MM.1S (cell line): ENCODE measurements around the gene PRKAR1B.

Experiments
- DNase-seq: peaks from one replicate; pipeline ENCODE4 v3.0.0-alpha.2; 2015
- H2AFZ ChIP-seq: fragments of 300-600 bp; sonication (generic); 2 replicates; pipeline ENCODE4 v1.6.0; 2016; ENCODE audit warnings: antibody characterized with exemption, low read length
- H3F3A ChIP-seq: fragments of 300-600 bp; sonication (generic); 2 replicates; pipeline ENCODE4 v1.6.1; 2016; ENCODE audit warnings: mild to moderate bottlenecking, antibody characterized with exemption, low read length, moderate library complexity, mixed read lengths; ENCODE audit not compliant: insufficient read depth
- H3K27ac ChIP-seq: fragments of 300-600 bp; sonication (generic); 2 replicates; pipeline ENCODE4 v1.5.1; 2016; ENCODE audit warnings: mild to moderate bottlenecking, low read length
- H3K27me3 ChIP-seq: fragments of 300-600 bp; sonication (generic); replicated peaks from 2 replicates; pipeline ENCODE4 v1.6.0; 2016; ENCODE audit warnings: low read length; ENCODE audit not compliant: insufficient read depth
- H3K36me3 ChIP-seq: fragments of 300-600 bp; sonication (generic); replicated peaks from 2 replicates; pipeline ENCODE4 v1.6.1; 2016; ENCODE audit warnings: mild to moderate bottlenecking, low read length, mixed read lengths; ENCODE audit not compliant: insufficient read depth
- H3K4me1 ChIP-seq: fragments of 300-600 bp; sonication (generic); 2 replicates; pipeline ENCODE4 v1.6.1; 2016; ENCODE audit warnings: low read length, mixed read lengths
- H3K4me2 ChIP-seq: fragments of 300-600 bp; sonication (generic); 2 replicates; pipeline ENCODE4 v1.6.0; 2016; ENCODE audit warnings: low read depth, low read length
- H3K4me3 ChIP-seq: fragments of 300-600 bp; sonication (generic); 2 replicates; pipeline ENCODE4 v1.5.1; 2016; ENCODE audit warnings: low read length, mixed read lengths
- H3K79me2 ChIP-seq: fragments of 300-600 bp; sonication (generic); 2 replicates; pipeline ENCODE4 v1.6.1; 2016; ENCODE audit warnings: mixed run types, low read length, mixed read lengths
- H3K9ac ChIP-seq: fragments of 300-600 bp; sonication (generic); 2 replicates; pipeline ENCODE4 v1.6.1; 2016; ENCODE audit warnings: low read length, mixed read lengths
- H3K9me2 ChIP-seq: fragments of 300-600 bp; sonication (generic); replicated peaks from 2 replicates; pipeline ENCODE4 v1.6.1; 2016; ENCODE audit warnings: mild to moderate bottlenecking, low read length, mixed read lengths; ENCODE audit not compliant: insufficient read depth
- H3K9me3 ChIP-seq: fragments of 300-600 bp; sonication (generic); replicated peaks from 2 replicates; pipeline ENCODE4 v1.6.1; 2016; ENCODE audit warnings: mild to moderate bottlenecking, low read length, mixed read lengths; ENCODE audit not compliant: insufficient read depth
- H4K20me1 ChIP-seq: fragments of 300-600 bp; sonication (generic); 2 replicates; pipeline ENCODE4 v1.6.1; 2016; ENCODE audit warnings: mild to moderate bottlenecking, low read length, moderate library complexity, mixed read lengths; ENCODE audit not compliant: insufficient read depth
- EZH2 ChIP-seq: fragments of 300-600 bp; sonication (generic); optimal IDR thresholded peaks from 2 replicates; pipeline ENCODE3; 2017; ENCODE audit warnings: low read depth, mild to moderate bottlenecking, antibody characterized with exemption, low read length, mixed read lengths
- EZH2phosphoT487 ChIP-seq: fragments of 300-600 bp; sonication (generic); IDR thresholded peaks from 2 replicates; pipeline ENCODE4 v1.6.1; 2018; ENCODE audit warnings: antibody characterized with exemption, low read length
- TF ChIP-seq, protein P1 (sequence below): fragments of 300-600 bp; sonication (generic); IDR thresholded peaks from 2 replicates; pipeline ENCODE4 v1.5.1; 2016; ENCODE audit warnings: antibody characterized with exemption, low read length, mixed read lengths

PRKAR1B gene

DNA sequence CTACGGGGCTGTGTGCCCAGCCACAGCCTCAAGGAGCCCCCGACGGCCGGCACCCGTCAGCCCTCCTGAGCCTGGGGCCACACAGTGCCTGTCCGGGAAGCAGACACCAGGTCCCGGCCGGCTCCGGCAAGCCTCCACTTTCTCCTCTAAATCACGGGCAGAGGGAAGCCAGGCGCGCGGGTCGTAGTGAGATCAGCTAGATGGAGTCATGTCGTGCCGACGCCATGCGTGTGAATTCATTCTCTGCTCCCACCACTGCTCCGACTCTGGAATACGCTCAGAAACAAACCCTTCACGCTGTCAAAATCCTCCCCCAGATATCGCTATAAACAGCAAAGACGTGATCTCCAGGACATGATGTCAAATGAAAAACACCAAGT lies 94.3 kb downstream of the PRKAR1B start:
- H3K79me2 ChIP-seq = no peaks in the 10 kb centered on the region
- no peak overlapping the region for H3K27ac ChIP-seq
- no peaks in the 10 kb centered on the region for H3K9me3 ChIP-seq
- no peaks in the 10 kb centered on the region for H3K9me2 ChIP-seq
- no peak for TF ChIP-seq EZH2phosphoT487
- no peak overlapping the region for H3K4me2 ChIP-seq
- H3F3A ChIP-seq = no peaks in the 10 kb centered on the region
- H3K27me3 ChIP-seq = no peaks in the 10 kb centered on the region
- H3K4me1 ChIP-seq = no peaks in the 10 kb centered on the region
- no peak overlapping the region for H3K9ac ChIP-seq
- H3K4me3 ChIP-seq = no peak overlapping the region
- DNase-seq = no peak
- H2AFZ ChIP-seq = no peak overlapping the region
- H3K36me3 ChIP-seq = no peaks in the 10 kb centered on the region
- no peaks in the 10 kb centered on the region for H4K20me1 ChIP-seq

DNA sequence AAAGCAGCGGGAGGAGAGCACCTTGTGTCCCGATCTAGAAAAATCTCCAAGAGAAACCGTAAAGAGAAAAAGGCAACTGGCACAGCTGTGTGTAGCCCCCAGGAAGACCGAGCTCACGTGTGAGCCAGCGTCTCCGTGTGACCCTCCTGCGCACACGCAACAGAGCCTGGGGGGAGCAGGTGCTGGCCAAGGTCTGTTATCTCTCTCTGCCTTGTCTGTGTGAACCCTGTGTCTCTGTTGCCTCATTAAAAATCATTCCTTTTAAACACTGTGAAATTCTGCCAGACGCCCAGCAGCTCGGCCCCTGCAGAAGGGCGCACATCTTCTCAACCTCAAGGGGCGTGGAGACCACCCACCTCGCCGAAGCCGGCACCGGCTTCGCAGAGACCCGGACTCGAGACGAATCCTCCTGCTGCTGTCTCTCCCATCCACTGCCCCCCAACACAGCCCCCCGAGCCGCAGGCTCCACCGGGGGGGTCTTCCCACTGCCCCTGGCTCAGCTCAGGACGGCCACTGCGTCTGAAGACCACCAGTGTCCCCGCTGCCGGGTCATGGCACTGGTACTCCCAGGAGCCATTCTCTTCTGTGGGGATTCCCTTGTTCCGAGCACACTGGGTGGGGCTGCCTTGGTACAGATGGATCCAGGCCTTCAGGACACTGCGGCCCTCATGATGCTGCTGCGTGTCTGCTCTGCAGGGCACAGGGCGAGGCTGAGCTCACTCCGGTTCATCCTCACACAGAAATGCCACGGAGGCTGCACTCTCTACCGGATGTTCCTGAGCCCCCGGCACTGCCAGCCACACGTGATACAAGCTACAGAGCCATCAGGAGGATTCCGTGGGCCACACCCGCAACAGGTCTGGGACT lies 94.9 kb downstream of the PRKAR1B start:
- no peak overlapping the region for H3K4me2 ChIP-seq
- no peaks in the 10 kb centered on the region for H3K36me3 ChIP-seq
- H3K9ac ChIP-seq = no peak overlapping the region
- H3K4me3 ChIP-seq = no peak overlapping the region
- H3K27ac ChIP-seq = no peak overlapping the region
- H3K4me1 ChIP-seq = no peaks in the 10 kb centered on the region
- no peaks in the 10 kb centered on the region for H3K9me2 ChIP-seq
- no peaks in the 10 kb centered on the region for H4K20me1 ChIP-seq
- no peak for DNase-seq
- H2AFZ ChIP-seq = no peak overlapping the region
- H3K27me3 ChIP-seq = no peaks in the 10 kb centered on the region
- no peaks in the 10 kb centered on the region for H3F3A ChIP-seq
- no peaks in the 10 kb centered on the region for H3K79me2 ChIP-seq
- H3K9me3 ChIP-seq = no peaks in the 10 kb centered on the region
- TF ChIP-seq, protein P1, sequence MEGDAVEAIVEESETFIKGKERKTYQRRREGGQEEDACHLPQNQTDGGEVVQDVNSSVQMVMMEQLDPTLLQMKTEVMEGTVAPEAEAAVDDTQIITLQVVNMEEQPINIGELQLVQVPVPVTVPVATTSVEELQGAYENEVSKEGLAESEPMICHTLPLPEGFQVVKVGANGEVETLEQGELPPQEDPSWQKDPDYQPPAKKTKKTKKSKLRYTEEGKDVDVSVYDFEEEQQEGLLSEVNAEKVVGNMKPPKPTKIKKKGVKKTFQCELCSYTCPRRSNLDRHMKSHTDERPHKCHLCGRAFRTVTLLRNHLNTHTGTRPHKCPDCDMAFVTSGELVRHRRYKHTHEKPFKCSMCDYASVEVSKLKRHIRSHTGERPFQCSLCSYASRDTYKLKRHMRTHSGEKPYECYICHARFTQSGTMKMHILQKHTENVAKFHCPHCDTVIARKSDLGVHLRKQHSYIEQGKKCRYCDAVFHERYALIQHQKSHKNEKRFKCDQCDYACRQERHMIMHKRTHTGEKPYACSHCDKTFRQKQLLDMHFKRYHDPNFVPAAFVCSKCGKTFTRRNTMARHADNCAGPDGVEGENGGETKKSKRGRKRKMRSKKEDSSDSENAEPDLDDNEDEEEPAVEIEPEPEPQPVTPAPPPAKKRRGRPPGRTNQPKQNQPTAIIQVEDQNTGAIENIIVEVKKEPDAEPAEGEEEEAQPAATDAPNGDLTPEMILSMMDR = no peak
- no peak for TF ChIP-seq EZH2
- TF ChIP-seq EZH2phosphoT487 = no peak

DNA sequence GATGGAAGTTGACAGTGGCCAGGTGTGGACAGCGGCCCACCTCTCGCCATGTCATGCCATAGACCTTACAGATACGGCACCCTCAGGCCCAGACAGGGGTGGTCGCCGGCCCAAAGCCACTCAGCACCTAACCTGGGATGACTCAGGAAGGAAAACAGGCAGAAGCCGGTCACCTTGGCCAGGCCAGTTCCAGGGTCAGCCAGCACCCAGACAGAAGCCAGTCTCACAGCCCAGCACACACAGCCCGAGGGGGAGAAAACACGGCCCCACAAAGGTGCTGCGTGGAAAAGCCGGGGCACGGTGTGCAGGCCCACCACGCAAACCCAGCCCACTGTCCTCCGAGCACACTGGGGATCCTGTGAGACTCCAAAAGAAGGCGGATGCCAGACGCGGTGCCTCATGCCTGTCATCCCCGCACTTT lies 95.8 kb downstream of the PRKAR1B start:
- no peak overlapping the region for H2AFZ ChIP-seq
- no peak for TF ChIP-seq EZH2
- TF ChIP-seq, protein P1 = no peak
- TF ChIP-seq EZH2phosphoT487 = no peak

DNA sequence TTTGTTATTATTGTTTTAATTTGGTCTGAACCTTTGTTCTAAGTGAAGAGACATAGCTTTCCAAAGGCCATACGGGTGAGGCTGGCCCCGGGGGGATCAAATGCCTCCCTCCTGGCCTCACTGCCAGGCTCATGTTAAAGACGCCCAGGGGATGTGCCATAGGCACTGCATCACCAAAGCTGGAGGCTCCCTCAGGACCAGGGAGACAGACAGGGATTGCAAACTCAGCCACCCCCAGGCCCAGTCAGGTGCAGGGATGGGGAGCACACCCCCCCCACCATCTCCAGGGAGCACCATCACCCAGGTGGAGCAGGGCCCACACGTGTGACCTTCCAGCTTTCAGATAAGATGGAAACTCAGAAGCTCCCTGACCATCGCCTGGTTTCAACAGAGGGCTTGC lies 96.5 kb downstream of the PRKAR1B start:
- Histone ChIP-seq H3K79me2 (no peaks in the 10 kb centered on the region), H3K9me3 (no peaks in the 10 kb centered on the region), H3K9me2 (no peaks in the 10 kb centered on the region), H2AFZ (no peak overlapping the region), H3K4me2 (no peak overlapping the region), H3K9ac (no peak overlapping the region), H3K27ac (no peak overlapping the region), H3K36me3 (no peaks in the 10 kb centered on the region), H3K4me1 (no peaks in the 10 kb centered on the region), H4K20me1 (no peaks in the 10 kb centered on the region), H3K27me3 (no peaks in the 10 kb centered on the region), H3F3A (no peaks in the 10 kb centered on the region), H3K4me3 (no peak overlapping the region)
- no peak for DNase-seq
- TF ChIP-seq, protein P1 = no peak
- no peak for TF ChIP-seq EZH2
- TF ChIP-seq EZH2phosphoT487 = no peak

More for the DNA sequence above, 95.8 kb downstream of the PRKAR1B start:
- Histone ChIP-seq H3K36me3 (no peaks in the 10 kb centered on the region), H3K27ac (no peak overlapping the region), H3K4me2 (no peak overlapping the region), H3K79me2 (no peaks in the 10 kb centered on the region), H3K27me3 (no peaks in the 10 kb centered on the region), H3F3A (no peaks in the 10 kb centered on the region), H3K4me3 (no peak overlapping the region), H3K9ac (no peak overlapping the region), H3K9me3 (no peaks in the 10 kb centered on the region), H4K20me1 (no peaks in the 10 kb centered on the region), H3K9me2 (no peaks in the 10 kb centered on the region), H3K4me1 (no peaks in the 10 kb centered on the region)
- DNase-seq = no peak
